EL (cell line): ENCODE measurements around the gene SLC6A18.

Experiments used
- DNase-seq: peaks from one replicate; pipeline ENCODE4 v3.0.0-alpha.2; 2016

Gene SLC6A18

DNA sequence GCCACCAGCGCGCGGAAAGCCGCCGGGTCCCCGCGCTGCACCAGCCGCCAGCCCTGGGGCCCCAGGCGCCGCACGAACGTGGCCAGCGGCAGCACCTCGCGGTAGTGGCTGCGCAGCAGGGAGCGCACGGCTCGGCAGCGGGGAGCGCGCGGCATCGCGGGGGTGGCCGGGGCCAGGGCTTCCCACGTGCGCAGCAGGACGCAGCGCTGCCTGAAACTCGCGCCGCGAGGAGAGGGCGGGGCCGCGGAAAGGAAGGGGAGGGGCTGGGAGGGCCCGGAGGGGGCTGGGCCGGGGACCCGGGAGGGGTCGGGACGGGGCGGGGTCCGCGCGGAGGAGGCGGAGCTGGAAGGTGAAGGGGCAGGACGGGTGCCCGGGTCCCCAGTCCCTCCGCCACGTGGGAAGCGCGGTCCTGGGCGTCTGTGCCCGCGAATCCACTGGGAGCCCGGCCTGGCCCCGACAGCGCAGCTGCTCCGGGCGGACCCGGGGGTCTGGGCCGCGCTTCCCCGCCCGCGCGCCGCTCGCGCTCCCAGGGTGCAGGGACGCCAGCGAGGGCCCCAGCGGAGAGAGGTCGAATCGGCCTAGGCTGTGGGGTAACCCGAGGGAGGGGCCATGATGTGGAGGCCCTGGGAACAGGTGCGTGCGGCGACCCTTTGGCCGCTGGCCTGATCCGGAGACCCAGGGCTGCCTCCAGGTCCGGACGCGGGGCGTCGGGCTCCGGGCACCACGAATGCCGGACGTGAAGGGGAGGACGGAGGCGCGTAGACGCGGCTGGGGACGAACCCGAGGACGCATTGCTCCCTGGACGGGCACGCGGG, 69.9 kb downstream of the SLC6A18 start, which contains the start of gene TERT:
Gene TERT, minus strand, starts transcription at position 234 of the 815 bp plus-strand sequence. Its CDS starts 79 bp downstream, at position 155.
- peak; percentile 30 for DNase-seq

- DNase-seq, result no peak
These were observed 70.5 kb downstream of the SLC6A18 start for GRCh38 chr5:1295650-1296037.
